Measurements from ENCODE around the gene RNH1.

GRCh38 chr11:516400-516799 lies 9.4 kb upstream of the RNH1 start:
- TF ChIP-seq POLR2A (IDR thresholded peaks at IDR 0.05) (no peak), CTCF (IDR thresholded peaks at IDR 0.05) (no peak)

Measured in body of pancreas (tissue), 4 donors.